Measurements from ENCODE around the gene LACTB. TPM values are rescaled to one million over a fixed set of nuclear protein-coding genes. Genes with fewer than 3 reads are reported as not detected.
"Not testable (repeated sequence)": the region's sequence is repeated elsewhere in the genome, so short reads cannot be mapped to it uniquely, and the experiment has no call there.

Gene LACTB
- total RNA-seq, 1 donor from 2014 or later, result 4.6 TPM

DNA sequence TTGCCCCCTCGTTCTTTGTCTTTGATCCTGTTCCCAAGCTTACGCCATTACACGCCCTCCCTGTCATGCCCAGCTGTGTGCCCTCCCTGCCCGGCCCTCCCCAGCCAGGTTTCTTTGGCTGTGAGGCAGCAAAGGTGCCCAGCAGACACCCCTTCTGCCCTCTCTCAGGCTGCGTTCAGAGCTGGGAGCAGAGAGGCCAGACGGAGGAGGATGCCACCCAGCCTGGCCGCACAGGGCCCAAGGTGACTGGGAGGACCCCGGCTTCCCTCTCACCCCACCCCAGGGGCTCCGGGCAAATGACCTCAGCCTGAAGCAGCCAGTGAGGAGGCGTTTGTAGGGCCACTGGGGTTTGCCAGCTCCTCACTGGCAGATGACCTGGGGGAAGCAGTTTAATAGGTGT, 30.8 kb upstream of the LACTB start:
- Histone ChIP-seq H3K27me3 (no peaks in the 10 kb centered on the region), H3K27ac (no peak overlapping the region), H3K4me3 (no peak overlapping the region), H3K36me3 (no peaks in the 10 kb centered on the region), H3K4me1 (peaks cover 0 to 5% of the 10 kb centered on the region in 2 donors), H3K9me3 (no peaks in the 10 kb centered on the region)
- intact Hi-C loops (cut with DNase I), result no loop called here
- DNase-seq (ENCODE audit: low spot score in 2 of 2), result no peak
- TF ChIP-seq, protein P1, sequence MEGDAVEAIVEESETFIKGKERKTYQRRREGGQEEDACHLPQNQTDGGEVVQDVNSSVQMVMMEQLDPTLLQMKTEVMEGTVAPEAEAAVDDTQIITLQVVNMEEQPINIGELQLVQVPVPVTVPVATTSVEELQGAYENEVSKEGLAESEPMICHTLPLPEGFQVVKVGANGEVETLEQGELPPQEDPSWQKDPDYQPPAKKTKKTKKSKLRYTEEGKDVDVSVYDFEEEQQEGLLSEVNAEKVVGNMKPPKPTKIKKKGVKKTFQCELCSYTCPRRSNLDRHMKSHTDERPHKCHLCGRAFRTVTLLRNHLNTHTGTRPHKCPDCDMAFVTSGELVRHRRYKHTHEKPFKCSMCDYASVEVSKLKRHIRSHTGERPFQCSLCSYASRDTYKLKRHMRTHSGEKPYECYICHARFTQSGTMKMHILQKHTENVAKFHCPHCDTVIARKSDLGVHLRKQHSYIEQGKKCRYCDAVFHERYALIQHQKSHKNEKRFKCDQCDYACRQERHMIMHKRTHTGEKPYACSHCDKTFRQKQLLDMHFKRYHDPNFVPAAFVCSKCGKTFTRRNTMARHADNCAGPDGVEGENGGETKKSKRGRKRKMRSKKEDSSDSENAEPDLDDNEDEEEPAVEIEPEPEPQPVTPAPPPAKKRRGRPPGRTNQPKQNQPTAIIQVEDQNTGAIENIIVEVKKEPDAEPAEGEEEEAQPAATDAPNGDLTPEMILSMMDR (IDR thresholded peaks at IDR 0.05), result no peak

DNA sequence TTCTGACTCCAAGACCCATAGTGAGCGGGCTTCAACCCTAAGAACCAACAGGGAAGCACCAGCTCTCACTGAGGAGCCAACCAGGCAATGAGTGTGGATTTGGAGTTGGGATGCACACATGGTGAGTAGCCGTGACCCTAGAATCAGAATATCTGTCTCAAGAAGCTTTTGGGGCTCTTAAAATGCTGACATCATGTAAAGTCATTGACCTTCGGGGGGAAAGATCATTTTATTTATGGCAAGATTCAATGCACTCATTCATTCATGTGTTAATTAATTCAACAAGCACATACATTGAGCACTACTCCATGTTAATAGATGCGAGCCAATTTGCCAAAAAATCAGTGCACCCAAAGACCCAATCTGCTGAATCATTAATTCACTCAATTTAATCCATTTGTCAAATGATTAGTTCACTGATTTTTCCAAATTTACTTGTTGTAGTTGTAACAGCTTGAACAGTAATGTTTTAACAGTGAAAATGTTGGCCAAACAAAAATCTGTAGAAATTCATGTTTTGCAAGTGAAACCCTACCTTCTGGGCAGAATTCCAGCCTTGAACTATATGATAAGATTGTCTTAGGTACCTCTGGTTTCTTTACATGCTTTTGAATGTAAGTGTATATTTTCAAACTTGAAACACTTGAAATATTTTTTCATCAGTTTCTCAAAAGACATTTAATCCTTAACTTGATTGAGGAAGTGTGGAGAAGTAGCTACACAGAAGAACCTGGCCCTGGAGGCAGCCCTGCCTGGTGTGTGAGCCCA, 29.8 kb upstream of the LACTB start:
- TF ChIP-seq, protein P1 (IDR thresholded peaks at IDR 0.05), result no peak
- DNase-seq (ENCODE audit: low spot score in 2 of 2), result no peak
- Histone ChIP-seq H3K9me3 (no peaks in the 10 kb centered on the region), H3K36me3 (no peaks in the 10 kb centered on the region), H3K27me3 (no peaks in the 10 kb centered on the region), H3K4me1 (peaks cover 0 to 5% of the 10 kb centered on the region in 2 donors), H3K27ac (no peak overlapping the region), H3K4me3 (no peak overlapping the region)
- intact Hi-C loops (cut with DNase I), result no loop called here

DNA sequence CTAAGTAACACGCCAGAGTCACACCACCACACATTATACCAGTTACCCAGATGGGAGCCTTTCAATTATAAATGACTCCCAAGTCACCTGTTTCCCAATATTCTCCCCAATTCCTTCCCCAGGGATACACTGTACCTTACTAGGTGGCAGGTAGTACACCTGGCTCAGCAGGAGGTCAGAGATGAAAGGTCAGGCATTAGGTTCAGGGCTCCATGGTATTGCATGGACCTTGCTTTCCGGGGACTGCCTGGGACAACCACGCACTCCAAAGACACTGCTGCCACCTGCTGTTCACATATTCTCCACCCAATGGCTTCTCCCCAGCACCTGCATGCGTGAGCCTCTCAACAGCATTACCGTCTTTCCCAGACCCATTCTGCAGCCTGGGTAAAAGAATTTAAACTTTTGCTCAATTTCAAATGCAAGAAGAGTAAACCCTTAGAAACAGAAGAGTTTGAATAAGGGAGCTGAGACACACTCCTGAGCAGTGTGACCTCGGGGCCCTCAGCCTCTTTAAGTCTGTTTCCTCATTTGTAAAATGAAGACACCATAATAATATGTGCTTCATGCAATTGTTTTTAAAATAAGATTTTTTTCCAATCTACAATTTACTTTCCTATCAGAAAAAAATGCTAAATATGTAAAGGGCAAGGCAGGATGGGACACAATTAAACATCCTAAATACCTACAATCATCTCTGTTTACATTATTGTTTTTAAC, 28.0 kb upstream of the LACTB start:
- Histone ChIP-seq H3K4me3 (no peak overlapping the region), H3K4me1 (peaks cover 0 to 5% of the 10 kb centered on the region in 2 donors), H3K27ac (no peak overlapping the region), H3K36me3 (no peaks in the 10 kb centered on the region), H3K27me3 (no peaks in the 10 kb centered on the region), H3K9me3 (no peaks in the 10 kb centered on the region)
- TF ChIP-seq, protein P1 (IDR thresholded peaks at IDR 0.05), result peak; percentile 83 to 89 (median 86)
- DNase-seq (ENCODE audit: low spot score in 2 of 2), result peak; percentile 16 to 88
- intact Hi-C loops (cut with DNase I), result loop anchor here (1.0 kb wide), 3 partner anchors 45 to 311 kb away; no protein-coding TSS in a partner anchor

DNA sequence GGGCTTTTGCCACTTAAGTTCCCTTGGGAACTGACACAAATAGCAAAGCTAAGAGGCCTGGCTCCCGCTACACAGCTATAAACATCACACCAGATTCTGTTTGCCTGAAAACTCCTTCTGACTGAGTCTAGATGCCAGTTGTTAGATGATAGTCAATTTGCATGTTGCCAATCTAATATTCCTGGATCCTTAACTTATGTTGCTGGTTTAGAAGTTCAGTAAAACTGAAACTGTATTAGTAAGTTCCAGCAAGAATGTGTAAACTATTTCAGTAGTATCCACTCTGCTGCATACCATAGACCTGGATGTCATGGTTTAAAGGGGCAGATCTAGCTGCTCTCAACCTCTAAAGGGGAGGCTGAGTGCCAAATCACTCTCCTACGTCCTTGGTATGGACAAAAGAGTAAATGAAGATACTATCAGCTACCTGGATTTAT, 27.1 kb upstream of the LACTB start:
- Histone ChIP-seq H3K36me3 (no peaks in the 10 kb centered on the region), H3K27me3 (no peaks in the 10 kb centered on the region), H3K27ac (peak overlapping the region in 1 of 2 donors; percentile 32), H3K9me3 (no peaks in the 10 kb centered on the region), H3K4me3 (no peak overlapping the region), H3K4me1 (peaks cover 0 to 5% of the 10 kb centered on the region in 2 donors)
- no peak for DNase-seq (ENCODE audit: low spot score in 2 of 2)
- intact Hi-C loops (cut with DNase I), result no loop called here
- TF ChIP-seq, protein P1 (IDR thresholded peaks at IDR 0.05), result no peak

DNA sequence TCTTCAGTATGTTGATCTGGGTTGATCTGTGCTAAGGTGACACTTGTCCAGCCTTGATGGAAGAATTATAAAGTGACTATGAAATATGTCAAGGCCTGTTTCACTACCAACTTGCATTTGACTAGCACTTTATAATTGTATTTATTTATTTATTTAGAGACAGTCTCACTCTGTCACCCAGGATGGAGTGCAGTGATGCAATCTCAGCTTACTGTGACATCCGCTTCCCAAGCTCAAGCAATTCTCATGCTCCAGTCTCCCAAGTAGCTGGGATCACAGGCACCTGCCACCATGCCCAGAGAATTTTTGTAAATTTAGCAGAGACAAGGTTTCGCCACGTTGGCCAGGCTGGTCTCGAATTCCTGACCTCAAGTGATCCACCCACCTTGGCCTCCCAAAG, 25.5 kb upstream of the LACTB start:
- intact Hi-C loops (cut with DNase I), result no loop called here

DNA sequence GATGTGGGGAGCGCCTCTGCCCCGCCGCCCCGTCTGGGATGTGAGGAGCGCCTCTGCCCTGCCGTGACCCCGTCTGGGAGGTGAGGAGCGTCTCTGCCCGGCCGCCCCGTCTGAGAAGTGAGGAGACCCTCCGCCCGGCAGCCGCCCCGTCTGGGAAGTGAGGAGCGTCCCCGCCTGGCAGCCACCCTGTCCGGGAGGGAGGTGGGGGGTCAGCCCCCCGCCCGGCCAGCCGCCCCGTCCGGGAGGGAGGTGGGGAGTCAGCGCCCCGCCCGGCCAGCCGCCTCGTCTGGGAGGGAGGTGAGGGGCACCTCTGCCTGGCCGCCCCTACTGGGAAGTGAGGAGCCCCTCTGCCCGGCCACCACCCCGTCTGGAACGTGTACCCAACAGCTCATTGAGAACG, 22.8 kb upstream of the LACTB start:
- H3K9me3 ChIP-seq; H3K36me3 ChIP-seq; H3K4me3 ChIP-seq; DNase-seq (ENCODE audit: low spot score in 2 of 2); H3K4me1 ChIP-seq; H3K27ac ChIP-seq; intact Hi-C loops (cut with DNase I); H3K27me3 ChIP-seq: not testable (repeated sequence)

More for the DNA sequence above, 25.5 kb upstream of the LACTB start:
- no peaks in the 10 kb centered on the region for H3K9me3 ChIP-seq
- TF ChIP-seq, protein P1 (IDR thresholded peaks at IDR 0.05), result no peak
- no peak overlapping the region for H3K27ac ChIP-seq
- H3K4me1 ChIP-seq, result peaks cover 0 to 5% of the 10 kb centered on the region in 2 donors
- H3K4me3 ChIP-seq, result no peak overlapping the region
- H3K36me3 ChIP-seq, result no peaks in the 10 kb centered on the region
- DNase-seq (ENCODE audit: low spot score in 2 of 2), result no peak
- no peaks in the 10 kb centered on the region for H3K27me3 ChIP-seq

DNA sequence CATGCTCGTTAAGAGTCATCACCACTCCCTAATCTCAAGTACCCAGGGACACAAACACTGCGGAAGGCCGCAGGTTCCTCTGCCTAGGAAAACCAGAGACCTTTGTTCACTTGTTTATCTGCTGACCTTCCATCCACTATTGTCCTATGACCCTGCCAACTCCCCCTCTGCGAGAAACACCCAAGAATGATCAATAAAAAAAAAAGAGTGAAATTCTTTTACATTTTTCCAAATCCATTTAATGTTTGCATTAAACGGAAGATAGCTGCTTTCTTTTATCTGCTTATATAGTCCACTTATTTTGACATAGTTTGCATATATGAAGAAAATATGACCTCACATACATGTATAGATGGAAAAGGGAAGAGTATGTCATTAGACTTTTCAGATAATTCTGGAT, 22.1 kb upstream of the LACTB start:
- DNase-seq (ENCODE audit: low spot score in 2 of 2); intact Hi-C loops (cut with DNase I); H3K9me3 ChIP-seq; H3K27me3 ChIP-seq; H3K4me3 ChIP-seq; H3K4me1 ChIP-seq; H3K27ac ChIP-seq; H3K36me3 ChIP-seq: not testable (repeated sequence)

Data from ascending aorta (tissue), 2 donors.